NB4 (cell line): ENCODE results near the gene AQP12A.

ENCODE experiments used
- DNase-seq: peaks from one replicate; pipeline ENCODE4 v3.0.0; 2010; ENCODE audit warnings: low read depth
- H3K4me3 ChIP-seq: one replicate; pipeline ENCODE4 v1.5.1; 2011; ENCODE audit warnings: mild to moderate bottlenecking, low read depth, low read length, moderate library complexity
- MYC ChIP-seq: IDR thresholded peaks from 2 replicates; pipeline ENCODE4 v1.6.1; 2011; ENCODE audit warnings: low read depth, low read length
- POLR2A ChIP-seq: IDR thresholded peaks from 2 replicates; pipeline ENCODE4 v1.6.1; 2011; ENCODE audit warnings: mild to moderate bottlenecking; ENCODE audit not compliant: insufficient read length; ENCODE audit errors: extremely low read depth
- TF ChIP-seq, protein P1 (sequence below): IDR thresholded peaks from 2 replicates; pipeline ENCODE4 v1.6.1; 2011; ENCODE audit warnings: low read depth, low read length
- TF ChIP-seq, protein P2 (sequence below): IDR thresholded peaks from one replicate; pipeline ENCODE4 v1.5.1; 2012; ENCODE audit warnings: low read depth, low read length

The AQP12A gene

DNA sequence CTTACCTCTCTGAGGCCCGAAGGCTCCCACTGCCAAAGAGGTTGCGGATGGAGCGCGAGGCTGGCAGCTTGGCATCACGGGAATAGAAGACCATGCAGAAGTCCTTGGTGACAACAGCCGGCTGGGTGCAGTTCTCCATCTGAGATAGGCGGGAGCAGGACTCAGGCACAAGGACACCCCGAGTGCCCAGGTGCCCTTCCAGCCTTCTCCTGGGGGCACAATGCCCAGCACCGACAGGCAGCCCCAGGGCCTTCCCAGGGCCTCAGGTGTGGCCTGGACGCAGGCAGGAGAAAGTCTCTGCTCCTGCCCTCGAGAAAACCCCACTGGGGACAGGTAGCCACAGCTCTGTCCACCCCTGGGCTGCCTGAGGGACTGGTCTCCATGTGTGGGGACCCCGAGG, 33.6 kb downstream of the AQP12A start:
- no peak overlapping the region for H3K4me3 ChIP-seq
- no peak for DNase-seq

DNA sequence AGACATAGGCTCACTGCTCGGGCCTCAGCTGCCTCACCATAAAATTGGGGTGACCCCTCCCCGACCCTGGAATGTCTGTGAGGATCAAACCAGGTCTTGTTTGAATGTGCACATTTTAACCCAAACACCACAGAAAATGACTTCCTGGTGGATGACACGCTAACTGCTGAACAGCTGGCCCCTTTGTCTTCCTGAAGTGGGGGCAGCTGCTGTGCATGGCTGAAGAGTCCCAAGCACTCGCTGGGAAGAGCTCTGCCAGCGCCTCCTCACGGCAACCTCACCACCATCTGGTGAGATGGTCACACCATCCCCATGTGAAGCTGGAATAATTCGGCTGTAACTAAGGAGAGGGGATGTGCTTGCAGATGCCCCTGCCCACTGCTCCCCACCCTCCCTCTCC, 34.0 kb downstream of the AQP12A start:
- DNase-seq, result no peak
- TF ChIP-seq MYC (no peak), POLR2A (no peak)
- TF ChIP-seq, protein P1, sequence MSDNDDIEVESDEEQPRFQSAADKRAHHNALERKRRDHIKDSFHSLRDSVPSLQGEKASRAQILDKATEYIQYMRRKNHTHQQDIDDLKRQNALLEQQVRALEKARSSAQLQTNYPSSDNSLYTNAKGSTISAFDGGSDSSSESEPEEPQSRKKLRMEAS, result no peak
- TF ChIP-seq, protein P2, sequence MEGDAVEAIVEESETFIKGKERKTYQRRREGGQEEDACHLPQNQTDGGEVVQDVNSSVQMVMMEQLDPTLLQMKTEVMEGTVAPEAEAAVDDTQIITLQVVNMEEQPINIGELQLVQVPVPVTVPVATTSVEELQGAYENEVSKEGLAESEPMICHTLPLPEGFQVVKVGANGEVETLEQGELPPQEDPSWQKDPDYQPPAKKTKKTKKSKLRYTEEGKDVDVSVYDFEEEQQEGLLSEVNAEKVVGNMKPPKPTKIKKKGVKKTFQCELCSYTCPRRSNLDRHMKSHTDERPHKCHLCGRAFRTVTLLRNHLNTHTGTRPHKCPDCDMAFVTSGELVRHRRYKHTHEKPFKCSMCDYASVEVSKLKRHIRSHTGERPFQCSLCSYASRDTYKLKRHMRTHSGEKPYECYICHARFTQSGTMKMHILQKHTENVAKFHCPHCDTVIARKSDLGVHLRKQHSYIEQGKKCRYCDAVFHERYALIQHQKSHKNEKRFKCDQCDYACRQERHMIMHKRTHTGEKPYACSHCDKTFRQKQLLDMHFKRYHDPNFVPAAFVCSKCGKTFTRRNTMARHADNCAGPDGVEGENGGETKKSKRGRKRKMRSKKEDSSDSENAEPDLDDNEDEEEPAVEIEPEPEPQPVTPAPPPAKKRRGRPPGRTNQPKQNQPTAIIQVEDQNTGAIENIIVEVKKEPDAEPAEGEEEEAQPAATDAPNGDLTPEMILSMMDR, result no peak
- H3K4me3 ChIP-seq, result no peak overlapping the region

More for the DNA sequence above, 33.6 kb downstream of the AQP12A start:
- TF ChIP-seq, protein P1, result no peak
- TF ChIP-seq POLR2A (no peak), MYC (no peak)
- TF ChIP-seq, protein P2, result no peak

DNA sequence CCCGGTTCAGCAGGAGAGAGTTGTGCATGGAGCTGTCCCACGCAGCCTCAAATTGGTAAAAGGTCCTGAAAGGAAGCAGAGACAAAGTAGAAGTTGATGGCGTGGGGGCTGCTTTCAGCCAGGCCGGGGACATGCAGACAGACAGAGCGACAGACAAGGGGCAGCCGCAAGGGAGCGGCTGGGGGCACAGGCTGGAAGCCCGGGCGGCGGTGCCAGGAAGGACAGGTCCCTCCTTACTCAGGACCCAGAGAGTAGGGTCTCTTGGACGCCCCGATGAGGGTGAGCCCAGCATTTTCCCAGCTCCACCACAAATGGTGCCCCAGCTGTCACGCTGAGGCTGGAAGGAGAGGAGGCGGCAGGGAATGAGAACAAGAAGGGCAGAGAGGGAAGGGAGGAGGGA, 35.2 kb downstream of the AQP12A start:
- TF ChIP-seq MYC, result no peak
- no peak for TF ChIP-seq POLR2A
- TF ChIP-seq, protein P1, result no peak
- TF ChIP-seq, protein P2, result no peak
- H3K4me3 ChIP-seq, result no peak overlapping the region

GRCh38 chr2:240727439-240727838, 35.8 kb downstream of the AQP12A start:
- no peak for DNase-seq
- TF ChIP-seq MYC (no peak), POLR2A (no peak)
- TF ChIP-seq, protein P2, result no peak
- TF ChIP-seq, protein P1, result no peak
- no peak overlapping the region for H3K4me3 ChIP-seq

More for the DNA sequence above, 35.2 kb downstream of the AQP12A start:
- no peak for DNase-seq

DNA sequence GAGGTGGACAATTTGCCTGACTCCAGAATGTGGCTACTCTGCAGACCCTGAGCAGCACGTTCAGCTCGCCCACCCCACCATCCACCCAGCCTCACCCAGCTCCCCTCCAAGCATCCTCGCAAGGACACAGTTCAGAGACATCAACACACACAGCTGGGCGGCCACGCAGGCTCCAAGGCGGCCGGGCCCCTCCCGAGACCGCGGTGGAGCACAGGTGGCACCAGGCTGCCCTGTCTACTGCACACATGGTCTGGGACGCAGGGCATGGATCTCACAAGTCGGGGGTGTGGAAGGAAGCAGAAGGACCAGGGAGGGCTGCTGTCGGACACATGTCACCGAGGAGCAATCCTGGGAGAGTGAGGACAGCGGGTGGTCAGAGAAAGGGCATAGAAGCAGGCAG, 36.2 kb downstream of the AQP12A start:
- TF ChIP-seq POLR2A (no peak), MYC (no peak)
- TF ChIP-seq, protein P2, result no peak
- TF ChIP-seq, protein P1, result no peak
- no peak for DNase-seq
- no peak overlapping the region for H3K4me3 ChIP-seq
